GM12878 (cell line): ENCODE measurements around the gene SELENOO. TPM values are rescaled to one million over a fixed set of nuclear protein-coding genes. Genes with fewer than 3 reads are reported as not detected.

ENCODE experiments used
- ATAC-seq: fragments of 200-7000 bp; cut with Tn5 transposase; 3 replicates; pipeline ENCODE4 v1.9.1; 2020; ENCODE audit warnings: mild to moderate bottlenecking, moderate library complexity
- BruUV-seq: library from RNA; stranded (reverse); fragments of 400-500 nt; replicated peaks from 2 replicates; lab custom pipeline; 2021; lab: Mats Ljungman, UMichigan
- CTCF ChIA-PET: fragments of 300-600 bp; sonication (Branson Sonifier 250); formaldehyde crosslinking; extraction: SDS; loops from one replicate; lab custom pipeline; 2021; ENCODE audit warnings: inconsistent platforms; lab: Yijun Ruan, JAX
- POLR2A ChIA-PET: fragments of 350-600 bp; formaldehyde crosslinking; extraction: SDS; loops from one replicate; lab custom pipeline; 2021; ENCODE audit warnings: inconsistent platforms; lab: Charles Lee
- RAD21 ChIA-PET: fragments of 300-600 bp; sonication (Branson Sonifier 250); formaldehyde crosslinking; loops from one replicate; lab custom pipeline; 2023; ENCODE audit warnings: antibody characterized with exemption; ENCODE audit not compliant: unreplicated experiment; lab: Charles Lee
- SMC1A ChIA-PET: fragments of 300-600 bp; sonication (Branson Sonifier 250); formaldehyde crosslinking; loops from one replicate; lab custom pipeline; 2023; ENCODE audit not compliant: unreplicated experiment, uncharacterized antibody; lab: Charles Lee
- DNase-seq: peaks from one replicate; pipeline ENCODE4 v3.0.0-alpha.2; 2011; ENCODE audit warnings: low read depth, low spot score
- FAIRE-seq: peaks from 3 replicates; lab custom pipeline; 2011; peaks lifted over from hg19 to GRCh38; lab: Jason Lieb, UNC
- H2AFZ ChIP-seq: 2 replicates; pipeline ENCODE4 v1.6.0; 2011; ENCODE audit warnings: low read depth, low read length, control low read depth; ENCODE audit not compliant: control insufficient read depth
- H3K27ac ChIP-seq: 2 replicates; pipeline ENCODE4 v1.5.1; 2011; ENCODE audit warnings: control low read depth; ENCODE audit not compliant: control insufficient read depth, insufficient read depth
- H3K27me3 ChIP-seq, 2 experiments: replicated peaks in 1 of 2; 2 replicates each; pipeline versions ENCODE4 v1.6.0 to v1.6.1; 2011; ENCODE audit warnings: low read length in 1 of 2; ENCODE audit not compliant: control insufficient read depth in 2 of 2, insufficient read depth in 2 of 2
- H3K36me3 ChIP-seq, 2 experiments: 2 replicates each; pipeline ENCODE4 v1.5.1; 2011; ENCODE audit warnings: low read length in 1 of 2; ENCODE audit not compliant: control insufficient read depth in 2 of 2, insufficient read depth in 2 of 2
- H3K4me1 ChIP-seq: 2 replicates; pipeline ENCODE4 v1.6.1; 2011; ENCODE audit warnings: mild to moderate bottlenecking, low read length, moderate library complexity, mixed read lengths; ENCODE audit not compliant: control insufficient read depth, insufficient read depth
- H3K4me2 ChIP-seq: 2 replicates; pipeline ENCODE4 v1.6.0; 2011; ENCODE audit warnings: control low read depth; ENCODE audit not compliant: control insufficient read depth, insufficient read depth
- H3K4me3 ChIP-seq: fragments of 200-600 bp; sonication (generic); 2 replicates; pipeline ENCODE4 v1.5.1; 2016
- H3K79me2 ChIP-seq: 2 replicates; pipeline ENCODE4 v1.6.0; 2011; ENCODE audit warnings: low read length; ENCODE audit not compliant: control insufficient read depth, insufficient read depth
- H3K9ac ChIP-seq: 2 replicates; pipeline ENCODE4 v1.8.0; 2011; ENCODE audit warnings: low read length, control low read depth, mixed read lengths; ENCODE audit not compliant: control insufficient read depth, insufficient read depth
- H3K9me3 ChIP-seq: replicated peaks from 3 replicates; pipeline ENCODE4 v1.5.1; 2011; ENCODE audit warnings: mild to moderate bottlenecking, low read length; ENCODE audit not compliant: control insufficient read depth, insufficient read depth
- H4K20me1 ChIP-seq: 2 replicates; pipeline ENCODE4 v1.6.0; 2011; ENCODE audit not compliant: control insufficient read depth, insufficient read depth
- BHLHE40 ChIP-seq, 2 experiments: fragments of 450-650 bp in 1 of 2; IDR thresholded peaks; 2 replicates each; pipeline ENCODE4 v1.6.1; 2011 to 2017; ENCODE audit warnings: low read depth in 2 of 2, borderline replicate concordance in 1 of 2, improper control_type of control experiment in 1 of 2, low read length in 1 of 2, mild to moderate bottlenecking in 1 of 2
- E4F1 ChIP-seq: fragments of 450-650 bp; IDR thresholded peaks from 2 replicates; pipeline ENCODE4 v1.6.1; 2018; ENCODE audit warnings: borderline replicate concordance, mild to moderate bottlenecking; ENCODE audit not compliant: partially characterized antibody
- WGBS: methylation state at CpG from one replicate; pipeline ENCODE4 v1.1.6; 2016; ENCODE audit warnings: low lambda C conversion rate; ENCODE audit not compliant: insufficient replicate concordance, insufficient coverage; ENCODE audit errors: missing lambda C conversion rate; 5-methylcytosine and 5-hydroxymethylcytosine counted together
- in situ Hi-C: fragments of 300-500 bp; cut with MboI; formaldehyde crosslinking; loops from 9 replicates; pipeline ENCODE4 v1.14.3; 2018; ENCODE audit warnings: mixed read lengths
- intact Hi-C: fragments of 100-400 bp; cut with micrococcal nuclease; formaldehyde crosslinking; loops from one replicate; pipeline ENCODE4 v1.14.2; 2022; ENCODE audit not compliant: unreplicated experiment
- polyA plus RNA-seq, 11 experiments: library from polyadenylated mRNA; depleted of rRNA in 4 of 11; unstranded in 6 of 11; stranded (reverse) in 5 of 11; fragments of >200 nt; fragmentation: Nextera tagmentation in 4 of 11; fragmentation: Illumina TruSeq in 1 of 11; extraction: Ambion mirVana in 4 of 11; extraction: Trizol in 1 of 11; gene quantifications; 1 replicate in 1 of 11; 2 replicates in 10 of 11; pipeline versions ENCODE4 v1.2.1 to v1.2.3, GENCODE V29; 2011 to 2016; ENCODE audit warnings: inconsistent platforms in 2 of 11, missing spikeins in 2 of 11, low read depth in 1 of 11
- total RNA-seq, 4 experiments: library from RNA; depleted of rRNA in 3 of 4; stranded (reverse); fragments of >200 nt in 3 of 4; fragmentation: Illumina TruSeq in 1 of 4; extraction: Trizol in 1 of 4; gene quantifications; 2 replicates each; pipeline versions ENCODE4 v1.2.1 to v1.2.3, GENCODE V29; 2013 to 2021

The SELENOO gene
- total and polyA plus RNA-seq, 10 of the 15 experiments (the other 5 are each of a cell fraction or from before 2014, with no cell fraction given), result 0.42 to 23.3 (median 3.3) TPM

GRCh38 chr22:50171965-50172421, 28.8 kb upstream of the SELENOO start:
- Histone ChIP-seq H3K36me3 (no peaks in the 10 kb centered on the region), H3K27me3 (peaks cover 2 to 5% of the 10 kb centered on the region in 2 experiments; a peak in 3 of 4 replicates), H3K9me3 (no peaks in the 10 kb centered on the region), H3K4me1 (peaks cover 6% of the 10 kb centered on the region), H4K20me1 (no peaks in the 10 kb centered on the region), H3K9ac (no peak overlapping the region), H3K4me3 (no peak overlapping the region), H3K27ac (no peak overlapping the region), H3K4me2 (no peak overlapping the region), H3K79me2 (no peaks in the 10 kb centered on the region), H2AFZ (no peak overlapping the region)
- SMC1A ChIA-PET, result no interaction called here
- FAIRE-seq (no peak), ATAC-seq (no peak), DNase-seq (no peak)
- BruUV-seq, result no TSS peak
- intact Hi-C loops, result no loop called here
- in situ Hi-C loops, result no loop called here
- POLR2A ChIA-PET, result no interaction called here
- CTCF ChIA-PET, result no interaction called here
- RAD21 ChIA-PET, result no interaction called here
- 69% methylated on average over 13 of the region's 13 CpGs for WGBS
- TF ChIP-seq E4F1, result no peak
- no peak for TF ChIP-seq BHLHE40 (IDR thresholded peaks at IDR 0.05; ENCODE audit: borderline replicate concordance in 1 of 2, low read depth in 2 of 2, low read length in 1 of 2)
